ENCODE data around the gene ZRANB3.
A peak's percentile ranks its signal among the peaks of the same experiment; 100 is the strongest.
"Not testable (repeated sequence)": the region's sequence is repeated elsewhere in the genome, so short reads cannot be mapped to it uniquely, and the experiment has no call there.

ZRANB3 gene

GRCh38 chr2:135530313-135531230 is at the start of gene ZRANB3:
Gene ZRANB3, minus strand, starts transcription at chr2:135531218.
- peak; percentile 99 for DNase-seq

GRCh38 chr2:135573620-135574019 is 42.6 kb upstream of the ZRANB3 start:
- no peak for DNase-seq

- DNase-seq, result no peak
Measured at GRCh38 chr2:135570884-135571283, 39.9 kb upstream of the ZRANB3 start.

GRCh38 chr2:135563793-135564192 is 32.8 kb upstream of the ZRANB3 start:
- peak; percentile 71 for DNase-seq

GRCh38 chr2:135561925-135562324 is 30.9 kb upstream of the ZRANB3 start:
- peak; percentile 46 for DNase-seq

- DNase-seq, result no peak
Measured at GRCh38 chr2:135557530-135557929, 26.5 kb upstream of the ZRANB3 start.

GRCh38 chr2:135555311-135555710 is 24.3 kb upstream of the ZRANB3 start:
- DNase-seq, result no peak

- DNase-seq, result no peak
Measured at GRCh38 chr2:135552887-135553286, 21.9 kb upstream of the ZRANB3 start.

- no peak for DNase-seq
Measured at GRCh38 chr2:135551356-135551755, 20.3 kb upstream of the ZRANB3 start.

- no peak for DNase-seq
Measured at GRCh38 chr2:135547311-135547710, 16.3 kb upstream of the ZRANB3 start.

- DNase-seq, result peak; percentile 3
Measured at GRCh38 chr2:135546436-135546835, 15.4 kb upstream of the ZRANB3 start.

GRCh38 chr2:135533545-135533944 is 2.5 kb upstream of the ZRANB3 start:
- not testable (repeated sequence) for DNase-seq

GRCh38 chr2:135532581-135532980 is 1.6 kb upstream of the ZRANB3 start:
- DNase-seq, result no peak

- DNase-seq, result peak; percentile 99
Measured at GRCh38 chr2:135531231-135532197, 496 bp upstream of the ZRANB3 start, which contains the start of gene R3HDM1. Gene R3HDM1, plus strand, starts transcription at chr2:135531484. Its CDS starts 73,362 bp downstream, at chr2:135604846.

GRCh38 chr2:135528006-135528405 is 3.0 kb downstream of the ZRANB3 start:
- no peak for DNase-seq

- DNase-seq, result no peak
Measured at GRCh38 chr2:135525786-135526185, 5.2 kb downstream of the ZRANB3 start.

- DNase-seq, result no peak
Measured at GRCh38 chr2:135512099-135512498, 18.9 kb downstream of the ZRANB3 start.

- DNase-seq, result no peak
Measured at GRCh38 chr2:135510577-135510976, 20.4 kb downstream of the ZRANB3 start.

GRCh38 chr2:135504811-135505210 is 26.2 kb downstream of the ZRANB3 start:
- no peak for DNase-seq

- not testable (repeated sequence) for DNase-seq
Measured at GRCh38 chr2:135498588-135498987, 32.4 kb downstream of the ZRANB3 start.

- DNase-seq, result no peak
Measured at GRCh38 chr2:135494917-135495316, 36.1 kb downstream of the ZRANB3 start.

GRCh38 chr2:135494503-135494902 is 36.5 kb downstream of the ZRANB3 start:
- peak; percentile 16 for DNase-seq

GRCh38 chr2:135490376-135490775 is 40.6 kb downstream of the ZRANB3 start:
- no peak for DNase-seq
